Mammary epithelial cell (primary cell): Measurements from ENCODE around the gene FGF14.

Experiments used
- EZH2 ChIP-seq: IDR thresholded peaks from 2 replicates; pipeline ENCODE4 v1.6.1; 2012; ENCODE audit warnings: low read length, inconsistent platforms, borderline replicate concordance
- TF ChIP-seq, protein P1 (sequence below), 2 donors: IDR thresholded peaks in 1 of 2; conservative IDR thresholded peaks in 1 of 2; 2 replicates each; pipeline ENCODE4 v1.5.1; 2011 to 2012; ENCODE audit warnings: inconsistent platforms in 2 of 2, low read length in 2 of 2, mild to moderate bottlenecking in 2 of 2, control low read depth in 1 of 2, low read depth in 1 of 2; ENCODE audit not compliant: insufficient read depth in 1 of 2; ENCODE audit errors: extremely low read depth in 1 of 2

GRCh38 chr13:101982903-101983302, 418.9 kb downstream of the FGF14 start:
- TF ChIP-seq, protein P1, sequence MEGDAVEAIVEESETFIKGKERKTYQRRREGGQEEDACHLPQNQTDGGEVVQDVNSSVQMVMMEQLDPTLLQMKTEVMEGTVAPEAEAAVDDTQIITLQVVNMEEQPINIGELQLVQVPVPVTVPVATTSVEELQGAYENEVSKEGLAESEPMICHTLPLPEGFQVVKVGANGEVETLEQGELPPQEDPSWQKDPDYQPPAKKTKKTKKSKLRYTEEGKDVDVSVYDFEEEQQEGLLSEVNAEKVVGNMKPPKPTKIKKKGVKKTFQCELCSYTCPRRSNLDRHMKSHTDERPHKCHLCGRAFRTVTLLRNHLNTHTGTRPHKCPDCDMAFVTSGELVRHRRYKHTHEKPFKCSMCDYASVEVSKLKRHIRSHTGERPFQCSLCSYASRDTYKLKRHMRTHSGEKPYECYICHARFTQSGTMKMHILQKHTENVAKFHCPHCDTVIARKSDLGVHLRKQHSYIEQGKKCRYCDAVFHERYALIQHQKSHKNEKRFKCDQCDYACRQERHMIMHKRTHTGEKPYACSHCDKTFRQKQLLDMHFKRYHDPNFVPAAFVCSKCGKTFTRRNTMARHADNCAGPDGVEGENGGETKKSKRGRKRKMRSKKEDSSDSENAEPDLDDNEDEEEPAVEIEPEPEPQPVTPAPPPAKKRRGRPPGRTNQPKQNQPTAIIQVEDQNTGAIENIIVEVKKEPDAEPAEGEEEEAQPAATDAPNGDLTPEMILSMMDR (conservative IDR thresholded peaks at IDR 0.05 in 1 of 2, IDR thresholded peaks at IDR 0.05 in 1 of 2; ENCODE audit: extremely low read depth in 1 of 2, insufficient read depth in 1 of 2, low read depth in 1 of 2, low read length in 2 of 2) = no peak
- no peak for TF ChIP-seq EZH2
